MM.1S (cell line): ENCODE data around the gene OVCA2.

ENCODE experiments used
- DNase-seq: peaks from one replicate; pipeline ENCODE4 v3.0.0-alpha.2; 2015
- H2AFZ ChIP-seq: fragments of 300-600 bp; sonication (generic); 2 replicates; pipeline ENCODE4 v1.6.0; 2016; ENCODE audit warnings: antibody characterized with exemption, low read length
- H3F3A ChIP-seq: fragments of 300-600 bp; sonication (generic); 2 replicates; pipeline ENCODE4 v1.6.1; 2016; ENCODE audit warnings: mild to moderate bottlenecking, antibody characterized with exemption, low read length, moderate library complexity, mixed read lengths; ENCODE audit not compliant: insufficient read depth
- H3K27ac ChIP-seq: fragments of 300-600 bp; sonication (generic); 2 replicates; pipeline ENCODE4 v1.5.1; 2016; ENCODE audit warnings: mild to moderate bottlenecking, low read length
- H3K27me3 ChIP-seq: fragments of 300-600 bp; sonication (generic); replicated peaks from 2 replicates; pipeline ENCODE4 v1.6.0; 2016; ENCODE audit warnings: low read length; ENCODE audit not compliant: insufficient read depth
- H3K36me3 ChIP-seq: fragments of 300-600 bp; sonication (generic); replicated peaks from 2 replicates; pipeline ENCODE4 v1.6.1; 2016; ENCODE audit warnings: mild to moderate bottlenecking, low read length, mixed read lengths; ENCODE audit not compliant: insufficient read depth
- H3K4me1 ChIP-seq: fragments of 300-600 bp; sonication (generic); 2 replicates; pipeline ENCODE4 v1.6.1; 2016; ENCODE audit warnings: low read length, mixed read lengths
- H3K4me2 ChIP-seq: fragments of 300-600 bp; sonication (generic); 2 replicates; pipeline ENCODE4 v1.6.0; 2016; ENCODE audit warnings: low read depth, low read length
- H3K4me3 ChIP-seq: fragments of 300-600 bp; sonication (generic); 2 replicates; pipeline ENCODE4 v1.5.1; 2016; ENCODE audit warnings: low read length, mixed read lengths
- H3K79me2 ChIP-seq: fragments of 300-600 bp; sonication (generic); 2 replicates; pipeline ENCODE4 v1.6.1; 2016; ENCODE audit warnings: mixed run types, low read length, mixed read lengths
- H3K9ac ChIP-seq: fragments of 300-600 bp; sonication (generic); 2 replicates; pipeline ENCODE4 v1.6.1; 2016; ENCODE audit warnings: low read length, mixed read lengths
- H3K9me2 ChIP-seq: fragments of 300-600 bp; sonication (generic); replicated peaks from 2 replicates; pipeline ENCODE4 v1.6.1; 2016; ENCODE audit warnings: mild to moderate bottlenecking, low read length, mixed read lengths; ENCODE audit not compliant: insufficient read depth
- H3K9me3 ChIP-seq: fragments of 300-600 bp; sonication (generic); replicated peaks from 2 replicates; pipeline ENCODE4 v1.6.1; 2016; ENCODE audit warnings: mild to moderate bottlenecking, low read length, mixed read lengths; ENCODE audit not compliant: insufficient read depth
- H4K20me1 ChIP-seq: fragments of 300-600 bp; sonication (generic); 2 replicates; pipeline ENCODE4 v1.6.1; 2016; ENCODE audit warnings: mild to moderate bottlenecking, low read length, moderate library complexity, mixed read lengths; ENCODE audit not compliant: insufficient read depth
- EZH2 ChIP-seq: fragments of 300-600 bp; sonication (generic); optimal IDR thresholded peaks from 2 replicates; pipeline ENCODE3; 2017; ENCODE audit warnings: low read depth, mild to moderate bottlenecking, antibody characterized with exemption, low read length, mixed read lengths
- EZH2phosphoT487 ChIP-seq: fragments of 300-600 bp; sonication (generic); IDR thresholded peaks from 2 replicates; pipeline ENCODE4 v1.6.1; 2018; ENCODE audit warnings: antibody characterized with exemption, low read length
- TF ChIP-seq, protein P1 (sequence below): fragments of 300-600 bp; sonication (generic); IDR thresholded peaks from 2 replicates; pipeline ENCODE4 v1.5.1; 2016; ENCODE audit warnings: antibody characterized with exemption, low read length, mixed read lengths

The OVCA2 gene

DNA sequence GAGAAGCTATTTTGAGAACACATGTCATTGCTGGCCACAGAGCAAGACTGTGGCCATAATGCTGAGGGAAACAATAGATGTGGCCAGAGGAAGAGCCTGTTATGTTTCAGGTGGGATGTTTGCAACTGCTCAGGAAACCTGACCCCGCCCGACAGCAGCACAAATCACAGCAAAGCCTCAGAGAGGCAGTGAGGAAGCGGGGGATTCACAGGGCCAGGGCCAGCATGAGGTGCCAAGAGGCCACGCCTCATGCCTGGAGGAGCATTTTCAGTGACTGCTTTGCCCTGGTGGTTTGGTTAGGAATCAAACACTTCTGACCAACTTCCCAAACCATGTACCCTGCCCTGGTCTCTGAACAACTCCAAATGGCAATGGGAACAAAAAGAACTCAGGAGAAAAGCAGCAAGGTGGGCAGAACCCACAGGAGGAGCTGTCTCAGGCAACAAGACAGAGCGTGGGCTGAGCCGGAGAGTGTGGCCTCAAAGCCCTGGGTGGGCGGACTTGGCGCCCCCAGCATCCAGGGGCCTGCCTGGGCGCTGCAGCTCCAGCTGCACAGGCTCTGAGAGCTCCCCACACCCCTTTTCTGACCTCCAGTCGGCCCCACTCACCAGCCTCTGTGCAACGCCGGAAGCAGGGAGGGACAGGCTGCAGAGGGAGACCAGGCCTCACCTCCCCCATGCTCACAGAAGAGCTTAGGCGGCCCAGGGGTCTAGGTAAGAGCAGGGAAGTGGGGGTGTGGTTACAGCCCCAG is 33.7 kb downstream of the OVCA2 start:
- no peaks in the 10 kb centered on the region for H3K27me3 ChIP-seq
- no peak overlapping the region for H3K27ac ChIP-seq
- TF ChIP-seq, protein P1, sequence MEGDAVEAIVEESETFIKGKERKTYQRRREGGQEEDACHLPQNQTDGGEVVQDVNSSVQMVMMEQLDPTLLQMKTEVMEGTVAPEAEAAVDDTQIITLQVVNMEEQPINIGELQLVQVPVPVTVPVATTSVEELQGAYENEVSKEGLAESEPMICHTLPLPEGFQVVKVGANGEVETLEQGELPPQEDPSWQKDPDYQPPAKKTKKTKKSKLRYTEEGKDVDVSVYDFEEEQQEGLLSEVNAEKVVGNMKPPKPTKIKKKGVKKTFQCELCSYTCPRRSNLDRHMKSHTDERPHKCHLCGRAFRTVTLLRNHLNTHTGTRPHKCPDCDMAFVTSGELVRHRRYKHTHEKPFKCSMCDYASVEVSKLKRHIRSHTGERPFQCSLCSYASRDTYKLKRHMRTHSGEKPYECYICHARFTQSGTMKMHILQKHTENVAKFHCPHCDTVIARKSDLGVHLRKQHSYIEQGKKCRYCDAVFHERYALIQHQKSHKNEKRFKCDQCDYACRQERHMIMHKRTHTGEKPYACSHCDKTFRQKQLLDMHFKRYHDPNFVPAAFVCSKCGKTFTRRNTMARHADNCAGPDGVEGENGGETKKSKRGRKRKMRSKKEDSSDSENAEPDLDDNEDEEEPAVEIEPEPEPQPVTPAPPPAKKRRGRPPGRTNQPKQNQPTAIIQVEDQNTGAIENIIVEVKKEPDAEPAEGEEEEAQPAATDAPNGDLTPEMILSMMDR, result no peak
- no peak for TF ChIP-seq EZH2
- TF ChIP-seq EZH2phosphoT487, result no peak
- no peaks in the 10 kb centered on the region for H3K9me2 ChIP-seq
- H3K4me3 ChIP-seq, result no peak overlapping the region
- H3F3A ChIP-seq, result no peaks in the 10 kb centered on the region
- H3K9ac ChIP-seq, result no peak overlapping the region
- no peak overlapping the region for H3K4me2 ChIP-seq
- H3K79me2 ChIP-seq, result no peaks in the 10 kb centered on the region
- no peaks in the 10 kb centered on the region for H3K36me3 ChIP-seq
- no peaks in the 10 kb centered on the region for H3K9me3 ChIP-seq
- DNase-seq, result no peak
- no peaks in the 10 kb centered on the region for H4K20me1 ChIP-seq
- H2AFZ ChIP-seq, result no peak overlapping the region
- H3K4me1 ChIP-seq, result no peaks in the 10 kb centered on the region

DNA sequence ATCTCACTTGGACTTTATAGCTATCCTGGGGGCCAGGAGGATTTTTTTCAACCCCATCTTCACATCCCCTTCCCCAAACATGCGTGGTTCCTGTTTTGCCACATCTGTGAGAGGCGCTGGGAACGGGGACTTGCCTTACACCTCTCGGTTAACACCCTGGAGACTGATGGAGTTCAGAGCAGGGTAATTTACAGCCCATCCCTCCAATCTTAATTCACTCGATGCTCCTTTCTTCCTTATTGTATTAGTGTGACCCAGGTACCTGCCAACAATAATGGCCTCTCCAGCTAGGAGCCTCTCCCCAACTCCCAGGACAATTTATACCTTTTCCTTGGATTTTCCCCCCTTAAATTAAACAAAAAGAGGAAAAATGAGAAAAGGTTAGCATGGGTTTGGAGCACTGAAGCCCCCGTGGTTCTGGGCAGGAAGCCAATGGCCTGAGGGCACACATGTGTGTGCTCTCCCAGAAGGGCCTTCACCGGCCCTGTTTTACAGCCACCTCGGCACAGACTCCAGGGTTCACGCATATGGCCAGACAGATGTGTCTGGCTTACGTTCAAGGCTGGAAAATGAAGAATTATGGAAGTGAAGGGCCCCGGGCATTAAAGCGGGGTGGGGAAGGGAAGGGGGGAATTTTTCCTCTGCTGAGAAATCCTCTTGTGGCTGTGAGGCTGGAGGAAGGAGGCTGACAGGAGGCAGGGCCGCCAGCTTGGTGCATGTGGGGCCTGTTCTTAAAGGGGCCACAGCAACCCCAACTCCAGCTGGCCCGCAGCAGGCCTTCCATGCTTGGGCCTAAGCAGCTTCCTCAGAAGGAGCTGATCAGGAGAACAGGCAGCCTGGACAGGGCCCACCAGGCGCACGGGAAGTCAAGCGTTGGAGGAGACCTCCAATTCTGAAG is 34.5 kb downstream of the OVCA2 start:
- H3K9ac ChIP-seq, result no peak overlapping the region
- no peak overlapping the region for H3K4me3 ChIP-seq
- no peaks in the 10 kb centered on the region for H3K9me3 ChIP-seq
- H3K4me1 ChIP-seq, result no peaks in the 10 kb centered on the region
- no peaks in the 10 kb centered on the region for H3K27me3 ChIP-seq
- TF ChIP-seq EZH2 (no peak), EZH2phosphoT487 (no peak)
- TF ChIP-seq, protein P1, result no peak
- H3K4me2 ChIP-seq, result no peak overlapping the region
- no peaks in the 10 kb centered on the region for H4K20me1 ChIP-seq
- H2AFZ ChIP-seq, result no peak overlapping the region
- DNase-seq, result no peak
- H3K79me2 ChIP-seq, result no peaks in the 10 kb centered on the region
- no peaks in the 10 kb centered on the region for H3K36me3 ChIP-seq
- no peak overlapping the region for H3K27ac ChIP-seq
- H3F3A ChIP-seq, result no peaks in the 10 kb centered on the region
- H3K9me2 ChIP-seq, result no peaks in the 10 kb centered on the region

DNA sequence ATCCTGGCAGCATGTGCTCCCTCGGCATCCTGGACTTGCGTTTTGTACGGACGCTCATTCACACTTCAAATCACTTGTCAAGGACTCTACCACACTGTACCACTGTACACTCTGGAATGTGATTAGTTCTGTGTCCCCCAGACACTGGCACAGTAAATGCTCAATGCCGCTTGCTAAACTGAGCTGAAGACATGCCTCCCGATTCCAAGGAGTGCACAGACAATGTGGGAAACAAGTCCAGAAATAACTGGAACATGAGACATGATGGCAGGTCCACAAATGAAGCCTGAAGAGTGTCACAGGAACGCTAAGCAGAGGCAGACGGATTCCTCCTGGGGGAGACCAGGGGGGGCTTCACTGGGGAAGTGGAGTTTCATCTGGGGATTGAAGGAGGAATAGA is 35.2 kb downstream of the OVCA2 start:
- Histone ChIP-seq H3F3A (no peaks in the 10 kb centered on the region), H3K27me3 (no peaks in the 10 kb centered on the region), H3K4me3 (no peak overlapping the region), H3K4me1 (no peaks in the 10 kb centered on the region), H3K9ac (no peak overlapping the region), H3K9me3 (no peaks in the 10 kb centered on the region), H3K4me2 (no peak overlapping the region), H4K20me1 (no peaks in the 10 kb centered on the region), H3K36me3 (no peaks in the 10 kb centered on the region), H3K9me2 (no peaks in the 10 kb centered on the region), H3K27ac (no peak overlapping the region), H2AFZ (no peak overlapping the region), H3K79me2 (no peaks in the 10 kb centered on the region)
- no peak for DNase-seq
- TF ChIP-seq EZH2 (no peak), EZH2phosphoT487 (no peak)
- TF ChIP-seq, protein P1, result no peak
